Panc1 (cell line): ENCODE data around the gene TSPYL2. TPM values are rescaled to one million over a fixed set of nuclear protein-coding genes. Genes with fewer than 3 reads are reported as not detected.
A peak's percentile ranks its signal among the peaks of the same experiment; 100 is the strongest.

Experiments used
- ATAC-seq: fragments of 200-7000 bp; cut with Tn5 transposase; 2 replicates; pipeline ENCODE4 v1.9.1; 2020; ENCODE audit warnings: mild to moderate bottlenecking, moderate library complexity
- BruUV-seq: library from RNA; stranded (reverse); fragments of 400-500 nt; replicated peaks from 2 replicates; lab custom pipeline; 2021; lab: Mats Ljungman, UMichigan
- CTCF ChIA-PET: fragments of 300-600 bp; sonication (Branson Sonifier 250); formaldehyde crosslinking; loops from one replicate; lab custom pipeline; 2022; ENCODE audit warnings: antibody characterized with exemption; lab: Charles Lee
- POLR2A ChIA-PET: fragments of 300-600 bp; sonication (Branson Sonifier 250); formaldehyde crosslinking; loops from one replicate; lab custom pipeline; 2022; ENCODE audit warnings: antibody characterized with exemption; lab: Charles Lee
- DNase-seq: peaks from one replicate; pipeline ENCODE4 v3.0.0-alpha.2; 2010; ENCODE audit warnings: low read depth, low spot score
- H3K27ac ChIP-seq: 2 replicates; pipeline ENCODE4 v1.5.1; 2011; ENCODE audit warnings: mild to moderate bottlenecking, low read length, inconsistent platforms
- H3K27me3 ChIP-seq: fragments of 200-500 bp; sonication (Bioruptor generic); 2 replicates; pipeline ENCODE4 v1.6.0; 2014; ENCODE audit warnings: low read length, inconsistent platforms; ENCODE audit not compliant: control insufficient read depth, insufficient read depth
- H3K36me3 ChIP-seq: fragments of 200-500 bp; sonication (Bioruptor generic); 2 replicates; pipeline ENCODE4 v1.5.1; 2014; ENCODE audit warnings: inconsistent platforms, mild to moderate bottlenecking, low read length, moderate library complexity; ENCODE audit not compliant: control insufficient read depth, insufficient read depth
- H3K4me1 ChIP-seq: 2 replicates; pipeline ENCODE4 v1.5.1; 2011; ENCODE audit warnings: inconsistent platforms, mild to moderate bottlenecking, low read length, moderate library complexity; ENCODE audit not compliant: control insufficient read depth, insufficient read depth
- H3K4me3 ChIP-seq, 2 experiments: 2 replicates each; pipeline ENCODE4 v1.5.1; 2011 to 2012; ENCODE audit warnings: low read depth in 2 of 2, low read length in 2 of 2, mild to moderate bottlenecking in 2 of 2, inconsistent platforms in 1 of 2, moderate library complexity in 1 of 2
- H3K9me3 ChIP-seq: fragments of 200-500 bp; sonication (Bioruptor generic); 2 replicates; pipeline ENCODE4 v1.5.1; 2014; ENCODE audit warnings: low read depth, mild to moderate bottlenecking, inconsistent platforms, low read length, moderate library complexity; ENCODE audit not compliant: control insufficient read depth, insufficient read depth
- CTCF ChIP-seq: fragments of 450-650 bp; IDR thresholded peaks from 2 replicates; pipeline ENCODE4 v1.5.1; 2017; ENCODE audit warnings: mild to moderate bottlenecking
- POLR2AphosphoS5 ChIP-seq: IDR thresholded peaks from 2 replicates; pipeline ENCODE4 v1.6.1; 2012; ENCODE audit warnings: mild to moderate bottlenecking, low read depth, low read length, moderate library complexity
- SIN3A ChIP-seq: IDR thresholded peaks from 2 replicates; pipeline ENCODE4 v1.6.1; 2012; ENCODE audit warnings: low read depth, mild to moderate bottlenecking, low read length, moderate library complexity, borderline replicate concordance; ENCODE audit not compliant: insufficient read depth
- TCF7L2 ChIP-seq: IDR thresholded peaks from 2 replicates; pipeline ENCODE4 v1.6.1; 2011; ENCODE audit warnings: mild to moderate bottlenecking, low read depth, low read length, inconsistent platforms
- in situ Hi-C: cut with HindIII; loops from 2 replicates; pipeline ENCODE4 v1.10.0; 2016; ENCODE audit warnings: low sequenced_read_pairs, low pct_unique_long_range_greater_than_20kb
- intact Hi-C: fragments of 100-400 bp; cut with micrococcal nuclease; formaldehyde crosslinking; loops from one replicate; pipeline ENCODE4 v1.10.0; 2022; ENCODE audit not compliant: unreplicated experiment
- total RNA-seq: library from RNA; stranded (reverse); gene quantifications from one replicate; pipeline ENCODE4 v1.2.1, GENCODE V29; 2021; ENCODE audit not compliant: unreplicated experiment
- TF ChIP-seq, protein P1 (sequence below), 2 experiments: IDR thresholded peaks; 2 replicates each; pipeline ENCODE4 v1.6.1; 2011 to 2012; ENCODE audit warnings: low read depth in 2 of 2, control low read depth in 1 of 2, low read length in 1 of 2, mild to moderate bottlenecking in 1 of 2, moderate library complexity in 1 of 2; ENCODE audit not compliant: insufficient read depth in 1 of 2

The TSPYL2 gene
- total RNA-seq, 1 experiment from 2014 or later, result 25.0 TPM

DNA sequence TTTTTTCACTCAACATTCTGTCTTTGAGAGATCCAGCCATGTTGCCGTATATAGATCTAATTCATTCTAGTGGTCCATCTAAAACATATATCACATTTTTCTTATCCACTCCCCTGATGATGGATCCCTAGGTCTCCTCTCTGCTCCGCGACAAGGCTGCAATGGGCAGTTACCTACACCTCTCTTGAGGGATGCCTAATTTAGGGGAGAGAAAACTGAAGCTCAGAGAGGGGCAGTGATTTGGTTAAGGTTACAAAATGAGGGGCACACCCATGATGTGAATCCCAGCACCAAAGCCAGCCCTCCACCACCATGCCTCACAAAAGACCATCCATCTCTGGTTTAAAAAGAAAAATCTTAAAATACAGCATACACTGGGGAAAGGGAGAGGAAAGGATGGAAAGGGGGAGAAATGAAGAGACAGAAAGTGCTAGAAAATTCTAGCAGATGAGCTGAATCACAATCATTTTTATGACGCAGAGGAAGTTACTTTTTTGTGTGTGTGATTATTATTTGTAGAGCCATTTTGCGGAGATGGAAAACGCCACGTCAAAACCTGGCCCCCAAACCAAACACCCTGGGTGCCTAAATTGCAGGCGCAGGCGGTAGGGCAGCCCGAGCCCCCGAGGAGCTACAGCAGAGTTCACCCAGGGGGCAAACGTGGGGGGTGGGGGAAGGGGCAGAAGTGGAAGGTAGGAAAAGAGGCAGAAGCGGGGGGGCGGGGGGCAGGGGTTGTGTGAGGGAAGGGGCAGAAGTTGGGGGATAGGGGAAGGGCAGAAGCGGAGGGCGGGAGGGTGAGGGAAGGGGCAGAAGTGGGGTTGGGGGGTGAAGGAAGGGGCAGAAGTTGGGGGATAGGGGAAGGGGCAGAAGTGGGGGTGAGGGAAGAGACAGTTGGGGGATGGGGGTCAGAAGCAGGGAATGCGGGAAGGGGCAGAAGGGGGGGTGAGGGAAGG, 1.3 kb upstream of the TSPYL2 start:
- in situ Hi-C loops (no loop called here), intact Hi-C loops (no loop called here)
- Histone ChIP-seq H3K36me3 (no peaks in the 10 kb centered on the region), H3K27me3 (no peaks in the 10 kb centered on the region), H3K9me3 (no peaks in the 10 kb centered on the region), H3K4me3 (no peak overlapping the region), H3K27ac (peak overlapping the region; percentile 68; the same call in 1 of the 2 replicates), H3K4me1 (no peaks in the 10 kb centered on the region; the same call in none of the 2 replicates)
- ChIA-PET CTCF (interaction anchor here (0.6 kb wide), 1 partner anchor 86 kb away, joined by 10 read pairs; no protein-coding TSS in a partner anchor), POLR2A (no interaction called here)
- BruUV-seq, result no TSS peak
- ATAC-seq (no peak), DNase-seq (no peak)
- TF ChIP-seq SIN3A (no peak), TCF7L2 (no peak), CTCF (no peak), POLR2AphosphoS5 (no peak)
- TF ChIP-seq, protein P1, sequence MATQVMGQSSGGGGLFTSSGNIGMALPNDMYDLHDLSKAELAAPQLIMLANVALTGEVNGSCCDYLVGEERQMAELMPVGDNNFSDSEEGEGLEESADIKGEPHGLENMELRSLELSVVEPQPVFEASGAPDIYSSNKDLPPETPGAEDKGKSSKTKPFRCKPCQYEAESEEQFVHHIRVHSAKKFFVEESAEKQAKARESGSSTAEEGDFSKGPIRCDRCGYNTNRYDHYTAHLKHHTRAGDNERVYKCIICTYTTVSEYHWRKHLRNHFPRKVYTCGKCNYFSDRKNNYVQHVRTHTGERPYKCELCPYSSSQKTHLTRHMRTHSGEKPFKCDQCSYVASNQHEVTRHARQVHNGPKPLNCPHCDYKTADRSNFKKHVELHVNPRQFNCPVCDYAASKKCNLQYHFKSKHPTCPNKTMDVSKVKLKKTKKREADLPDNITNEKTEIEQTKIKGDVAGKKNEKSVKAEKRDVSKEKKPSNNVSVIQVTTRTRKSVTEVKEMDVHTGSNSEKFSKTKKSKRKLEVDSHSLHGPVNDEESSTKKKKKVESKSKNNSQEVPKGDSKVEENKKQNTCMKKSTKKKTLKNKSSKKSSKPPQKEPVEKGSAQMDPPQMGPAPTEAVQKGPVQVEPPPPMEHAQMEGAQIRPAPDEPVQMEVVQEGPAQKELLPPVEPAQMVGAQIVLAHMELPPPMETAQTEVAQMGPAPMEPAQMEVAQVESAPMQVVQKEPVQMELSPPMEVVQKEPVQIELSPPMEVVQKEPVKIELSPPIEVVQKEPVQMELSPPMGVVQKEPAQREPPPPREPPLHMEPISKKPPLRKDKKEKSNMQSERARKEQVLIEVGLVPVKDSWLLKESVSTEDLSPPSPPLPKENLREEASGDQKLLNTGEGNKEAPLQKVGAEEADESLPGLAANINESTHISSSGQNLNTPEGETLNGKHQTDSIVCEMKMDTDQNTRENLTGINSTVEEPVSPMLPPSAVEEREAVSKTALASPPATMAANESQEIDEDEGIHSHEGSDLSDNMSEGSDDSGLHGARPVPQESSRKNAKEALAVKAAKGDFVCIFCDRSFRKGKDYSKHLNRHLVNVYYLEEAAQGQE (IDR thresholded peaks at IDR 0.05; ENCODE audit: insufficient read depth in 1 of 2, low read depth in 2 of 2, low read length in 1 of 2), result no peak

- H3K4me3 ChIP-seq, result peak overlapping the region; percentile 76 to 78
- no peaks in the 10 kb centered on the region for H3K36me3 ChIP-seq
- CTCF ChIA-PET, result no interaction called here
- no peak for ATAC-seq
- H3K4me1 ChIP-seq, result peaks cover 7% of the 10 kb centered on the region
- intact Hi-C loops (no loop called here), in situ Hi-C loops (no loop called here)
- DNase-seq, result no peak
- no peaks in the 10 kb centered on the region for H3K27me3 ChIP-seq
- TF ChIP-seq POLR2AphosphoS5 (no peak), SIN3A (no peak), TCF7L2 (no peak), CTCF (no peak)
- TF ChIP-seq, protein P1 (IDR thresholded peaks at IDR 0.05; ENCODE audit: insufficient read depth in 1 of 2, low read depth in 2 of 2, low read length in 1 of 2), result no peak
- no peaks in the 10 kb centered on the region for H3K9me3 ChIP-seq
- no TSS peak for BruUV-seq
- POLR2A ChIA-PET, result interaction anchor here (0.6 kb wide), 1 partner anchor 23 kb away, joined by 3 read pairs; no protein-coding TSS in a partner anchor
- peak overlapping the region; percentile 69 for H3K27ac ChIP-seq
Observed at GRCh38 chrX:53082773-53083616, 828 bp downstream of the TSPYL2 start.
